ENCODE results near the gene ADAMTS17. TPM values are rescaled to one million over a fixed set of nuclear protein-coding genes. Genes with fewer than 3 reads are reported as not detected.

The ADAMTS17 gene
- total and polyA plus RNA-seq, 4 experiments from 2014 or later = 2.1 to 6.2 (median 4.8) TPM

DNA sequence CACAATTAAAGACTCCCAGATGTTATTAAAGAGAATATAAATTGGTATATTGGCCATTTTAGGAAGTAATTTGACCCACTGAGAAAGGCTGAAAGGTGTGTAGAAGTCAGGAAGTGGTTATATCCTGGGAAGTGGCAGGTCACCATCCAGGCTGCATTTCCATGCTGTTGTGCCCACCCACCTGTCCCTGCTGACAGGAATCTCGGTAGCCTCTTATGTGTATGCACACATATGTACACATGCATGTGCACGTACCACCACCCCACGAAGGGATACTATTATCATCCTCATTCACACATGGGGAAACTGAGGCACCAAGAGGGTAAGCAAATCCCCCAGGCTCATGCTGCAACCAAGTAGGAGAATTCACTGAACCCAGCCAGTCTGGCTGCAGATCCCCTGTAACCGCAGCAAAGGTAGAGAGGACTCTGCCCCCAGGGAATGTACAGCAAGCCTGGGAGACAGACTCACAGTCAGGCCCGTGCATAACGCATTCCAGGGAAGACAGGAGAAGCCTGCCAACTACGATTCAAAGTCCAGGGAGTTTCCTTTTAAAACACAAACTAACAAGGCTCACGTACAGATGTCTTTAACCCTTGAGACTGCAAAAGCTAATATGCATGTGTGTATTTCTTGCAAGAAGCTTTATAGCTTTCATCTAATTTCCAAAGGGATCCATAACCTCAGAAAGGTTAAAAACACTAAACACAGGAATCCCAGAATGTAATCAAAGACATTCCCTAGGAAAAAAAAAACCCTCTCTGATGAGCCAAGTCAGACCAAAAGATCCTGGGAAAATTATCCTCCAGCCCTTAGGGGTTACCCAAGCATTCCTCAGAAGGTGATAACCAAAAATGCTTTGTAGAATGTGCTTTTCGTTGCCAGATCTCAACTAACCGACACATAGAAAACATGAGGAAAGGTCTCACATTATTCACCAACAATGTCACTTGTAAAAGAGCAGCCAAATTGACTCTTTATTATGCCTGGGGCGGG is 129.6 kb downstream of the ADAMTS17 start:
- POLR2A ChIA-PET (ENCODE audit: partially characterized antibody) = no interaction called here
- no peaks in the 10 kb centered on the region for H3K27me3 Mint-ChIP-seq

DNA sequence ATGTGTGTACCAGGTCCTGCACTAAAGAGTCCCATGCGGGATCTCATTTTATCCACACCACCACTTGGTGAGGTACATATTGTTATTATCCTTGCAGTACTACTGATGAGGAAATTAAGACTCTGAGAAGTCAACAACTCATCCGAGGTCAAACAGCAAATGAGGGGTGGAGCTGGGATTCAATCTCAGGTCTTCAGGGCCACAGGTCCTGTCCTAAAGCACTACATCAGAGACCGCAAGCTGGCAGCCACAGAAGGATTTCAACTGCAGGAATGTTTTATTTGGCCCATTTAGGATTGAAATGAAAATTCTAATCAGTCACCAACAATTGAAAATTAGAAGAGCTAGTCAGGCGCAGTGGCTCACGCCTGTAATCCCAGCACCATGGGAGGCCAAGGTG is 131.4 kb downstream of the ADAMTS17 start:
- intact Hi-C loops (cut with micrococcal nuclease) = no loop called here
- no peaks in the 10 kb centered on the region for H3K27me3 ChIP-seq (ENCODE audit: insufficient read depth, low read length)
- Mint-ChIP-seq H3K27ac (no peak overlapping the region), H3K4me1 (peaks cover 0 to 2% (median 0%) of the 10 kb centered on the region in 4 donors), H3K4me3 (no peak overlapping the region), H3K9me3 (no peaks in the 10 kb centered on the region), H3K27me3 (no peaks in the 10 kb centered on the region), H3K36me3 (peaks cover 0 to 13% of the 10 kb centered on the region in 2 donors)
- DNase-seq = no peak
- no peak overlapping the region for H3K4me3 ChIP-seq (ENCODE audit: low read length in 2 of 2)
- no peaks in the 10 kb centered on the region for H3K9me3 ChIP-seq (ENCODE audit: control insufficient read depth in 1 of 2, low read length in 2 of 2)
- H3K36me3 ChIP-seq (ENCODE audit: insufficient read depth, low read length) = no peaks in the 10 kb centered on the region
- H3K27ac ChIP-seq (ENCODE audit: low read depth, low read length) = no peak overlapping the region
- ChIA-PET CTCF (ENCODE audit: partially characterized antibody) (no interaction called here), POLR2A (ENCODE audit: partially characterized antibody) (no interaction called here)
- H3K4me1 ChIP-seq (ENCODE audit: insufficient read depth, low read length) = no peaks in the 10 kb centered on the region

More for the DNA sequence above, 129.6 kb downstream of the ADAMTS17 start:
- H3K4me1 Mint-ChIP-seq = peaks cover 0 to 2% (median 0%) of the 10 kb centered on the region in 4 donors
- no peak for DNase-seq
- intact Hi-C loops (cut with micrococcal nuclease) = no loop called here
- H3K36me3 Mint-ChIP-seq = peaks cover 0 to 6% of the 10 kb centered on the region in 2 donors
- Histone ChIP-seq H3K9me3 (ENCODE audit: control insufficient read depth in 1 of 2, low read length in 2 of 2) (no peaks in the 10 kb centered on the region), H3K36me3 (ENCODE audit: insufficient read depth, low read length) (no peaks in the 10 kb centered on the region), H3K27me3 (ENCODE audit: insufficient read depth, low read length) (no peaks in the 10 kb centered on the region), H3K4me1 (ENCODE audit: insufficient read depth, low read length) (no peaks in the 10 kb centered on the region), H3K27ac (ENCODE audit: low read depth, low read length) (no peak overlapping the region), H3K4me3 (ENCODE audit: low read length in 2 of 2) (no peak overlapping the region)
- H3K27ac Mint-ChIP-seq = no peak overlapping the region
- no peak overlapping the region for H3K4me3 Mint-ChIP-seq
- no peaks in the 10 kb centered on the region for H3K9me3 Mint-ChIP-seq
- CTCF ChIA-PET (ENCODE audit: partially characterized antibody) = interaction anchor here (0.9 kb wide), 1 partner anchor 283 kb away, joined by 3 read pairs; no protein-coding TSS in a partner anchor

DNA sequence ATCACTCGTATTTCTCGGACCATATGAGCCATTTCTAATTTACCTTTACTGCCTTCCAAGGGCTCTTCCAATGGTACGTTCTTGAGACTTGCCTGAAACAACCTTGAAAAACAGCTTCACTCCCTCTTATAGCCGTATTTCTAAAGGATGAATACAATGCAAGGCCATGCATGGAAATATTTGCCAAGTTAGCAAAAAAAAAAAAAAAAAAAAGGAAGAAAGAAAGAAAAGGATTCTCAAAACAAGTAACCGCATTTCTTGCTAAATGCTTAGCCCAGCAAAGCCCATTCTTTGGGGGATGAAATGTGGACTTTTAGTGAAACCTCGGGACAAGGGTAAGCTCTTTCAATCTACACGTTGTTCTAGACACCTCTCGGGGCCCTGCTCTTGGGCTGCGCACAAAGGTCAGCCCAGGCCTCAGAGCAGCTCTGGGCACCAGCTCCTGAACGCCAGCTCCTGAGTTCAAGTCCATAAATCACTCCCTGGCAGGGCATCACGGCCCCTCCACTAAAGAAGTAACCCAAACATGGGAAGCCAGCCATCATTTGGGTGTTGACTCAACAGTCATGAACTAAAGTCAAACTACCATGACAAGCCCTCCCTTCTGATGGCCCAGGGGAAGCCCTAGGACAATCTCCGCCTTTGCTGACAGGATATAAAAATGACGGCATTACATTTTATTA is 132.7 kb downstream of the ADAMTS17 start:
- peaks cover 0 to 2% (median under 1%) of the 10 kb centered on the region in 4 donors for H3K4me1 Mint-ChIP-seq
- H3K36me3 ChIP-seq (ENCODE audit: insufficient read depth, low read length) = no peaks in the 10 kb centered on the region
- no peaks in the 10 kb centered on the region for H3K27me3 ChIP-seq (ENCODE audit: insufficient read depth, low read length)
- no peak overlapping the region for H3K4me3 ChIP-seq (ENCODE audit: low read length in 2 of 2)
- no peak for DNase-seq
- H3K36me3 Mint-ChIP-seq = peaks cover 6 to 26% of the 10 kb centered on the region in 2 donors
- no peaks in the 10 kb centered on the region for H3K9me3 ChIP-seq (ENCODE audit: control insufficient read depth in 1 of 2, low read length in 2 of 2)
- H3K9me3 Mint-ChIP-seq = peaks cover 0 to 2% (median 0%) of the 10 kb centered on the region in 8 donors
- H3K27ac ChIP-seq (ENCODE audit: low read depth, low read length) = no peak overlapping the region
- no peaks in the 10 kb centered on the region for H3K4me1 ChIP-seq (ENCODE audit: insufficient read depth, low read length)
- POLR2A ChIA-PET (ENCODE audit: partially characterized antibody) = no interaction called here
- H3K27ac Mint-ChIP-seq = no peak overlapping the region
- intact Hi-C loops (cut with micrococcal nuclease) = no loop called here
- CTCF ChIA-PET (ENCODE audit: partially characterized antibody) = no interaction called here
- H3K4me3 Mint-ChIP-seq = no peak overlapping the region
- no peaks in the 10 kb centered on the region for H3K27me3 Mint-ChIP-seq

DNA sequence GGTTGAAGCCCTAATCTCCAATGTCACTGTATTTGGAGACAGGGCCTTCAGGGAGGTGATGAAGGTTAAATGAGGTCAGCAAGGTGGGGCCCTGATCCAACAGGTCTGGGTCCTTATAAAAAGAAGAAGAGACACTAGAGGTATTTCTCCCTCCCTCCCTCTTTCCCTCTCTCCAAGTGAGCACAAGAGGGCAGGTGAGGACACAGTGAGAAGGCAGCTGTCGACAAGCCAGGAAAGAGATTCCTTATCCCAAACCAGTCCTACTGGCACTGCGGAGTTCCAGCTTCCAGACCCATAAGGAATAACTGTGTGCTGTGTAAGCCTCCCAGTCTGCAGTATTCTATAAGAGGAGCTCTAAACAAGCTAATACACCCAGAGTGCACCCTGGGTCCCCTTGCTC is 134.7 kb downstream of the ADAMTS17 start:
- CTCF ChIA-PET (ENCODE audit: partially characterized antibody) = no interaction called here
- Histone ChIP-seq H3K27me3 (ENCODE audit: insufficient read depth, low read length) (no peaks in the 10 kb centered on the region), H3K9me3 (ENCODE audit: control insufficient read depth in 1 of 2, low read length in 2 of 2) (no peaks in the 10 kb centered on the region), H3K4me3 (ENCODE audit: low read length in 2 of 2) (no peak overlapping the region), H3K4me1 (ENCODE audit: insufficient read depth, low read length) (peaks cover 3% of the 10 kb centered on the region), H3K27ac (ENCODE audit: low read depth, low read length) (no peak overlapping the region), H3K36me3 (ENCODE audit: insufficient read depth, low read length) (no peaks in the 10 kb centered on the region)
- intact Hi-C loops (cut with micrococcal nuclease) = no loop called here
- Mint-ChIP-seq H3K4me1 (peaks cover 3 to 9% (median 5%) of the 10 kb centered on the region in 4 donors), H3K36me3 (peaks cover 6 to 27% of the 10 kb centered on the region in 2 donors), H3K27me3 (no peaks in the 10 kb centered on the region), H3K27ac (no peak overlapping the region), H3K4me3 (no peak overlapping the region), H3K9me3 (peaks cover 0 to 2% (median 0%) of the 10 kb centered on the region in 8 donors)
- POLR2A ChIA-PET (ENCODE audit: partially characterized antibody) = no interaction called here
- DNase-seq = no peak

DNA sequence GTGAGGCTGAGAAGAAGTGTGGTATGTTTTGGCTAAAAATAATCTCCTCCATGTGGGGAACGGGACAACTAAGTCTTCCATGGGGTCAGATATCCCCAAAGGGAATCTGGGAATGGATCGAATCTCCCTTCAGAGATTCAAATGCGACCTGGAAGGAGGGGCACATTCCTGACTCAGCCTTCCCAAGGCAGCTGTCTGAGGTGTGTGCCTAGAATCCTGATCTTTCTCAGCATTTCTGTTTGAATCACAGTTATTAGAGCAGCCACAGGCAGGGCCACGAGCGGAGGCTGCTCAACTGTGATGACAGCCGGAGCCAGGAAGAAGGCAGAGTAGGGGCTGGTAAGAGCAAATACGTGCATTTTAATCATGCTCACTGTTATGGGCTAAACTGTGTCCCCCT is 135.1 kb downstream of the ADAMTS17 start:
- ChIA-PET POLR2A (ENCODE audit: partially characterized antibody) (no interaction called here), CTCF (ENCODE audit: partially characterized antibody) (no interaction called here)
- no peak for DNase-seq
- Mint-ChIP-seq H3K9me3 (peaks cover 0 to 2% (median 0%) of the 10 kb centered on the region in 8 donors), H3K27ac (no peak overlapping the region), H3K27me3 (no peaks in the 10 kb centered on the region), H3K36me3 (peaks cover 6 to 27% of the 10 kb centered on the region in 2 donors), H3K4me1 (peaks cover 7 to 13% (median 9%) of the 10 kb centered on the region in 4 donors), H3K4me3 (no peak overlapping the region)
- Histone ChIP-seq H3K36me3 (ENCODE audit: insufficient read depth, low read length) (no peaks in the 10 kb centered on the region), H3K4me1 (ENCODE audit: insufficient read depth, low read length) (peaks cover 7% of the 10 kb centered on the region), H3K27ac (ENCODE audit: low read depth, low read length) (no peak overlapping the region), H3K9me3 (ENCODE audit: control insufficient read depth in 1 of 2, low read length in 2 of 2) (no peaks in the 10 kb centered on the region), H3K27me3 (ENCODE audit: insufficient read depth, low read length) (no peaks in the 10 kb centered on the region), H3K4me3 (ENCODE audit: low read length in 2 of 2) (no peak overlapping the region)
- intact Hi-C loops (cut with micrococcal nuclease) = no loop called here

DNA sequence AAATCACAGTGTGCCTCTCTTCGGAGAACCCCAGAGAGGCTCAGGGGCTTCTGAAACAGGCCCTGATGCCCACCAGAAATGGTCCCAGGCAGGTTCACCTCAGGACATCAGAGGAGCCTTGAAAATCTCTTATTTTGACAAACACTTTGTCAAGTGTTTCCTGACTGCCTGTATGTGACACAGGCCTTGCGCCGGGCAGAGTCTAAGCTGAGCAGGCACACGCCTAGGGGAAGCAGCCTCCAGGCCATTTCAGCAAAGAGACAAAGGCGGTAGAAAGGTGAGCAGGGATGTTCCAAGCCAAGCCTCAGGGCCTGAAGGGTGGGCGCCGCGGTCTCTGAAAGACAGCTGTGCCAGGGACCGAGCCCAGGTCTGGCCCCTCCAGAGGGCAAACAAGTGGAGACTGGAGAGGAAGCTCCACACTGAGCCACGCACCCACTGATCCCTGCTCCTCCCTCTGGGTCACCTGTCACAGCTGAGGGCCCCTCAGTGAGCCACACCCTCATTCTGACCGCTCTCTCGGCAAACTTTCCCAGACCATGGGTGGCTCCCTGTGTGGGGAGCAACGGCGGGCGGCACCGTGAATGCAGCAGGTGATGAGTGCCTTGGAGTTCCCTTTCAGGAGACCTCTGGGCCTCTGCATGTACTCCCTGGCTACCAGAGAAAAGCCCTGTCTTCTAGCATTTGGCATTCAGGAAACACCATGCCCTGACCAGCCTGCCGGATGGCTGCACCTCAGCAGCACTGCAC is 136.1 kb downstream of the ADAMTS17 start:
- ChIA-PET CTCF (ENCODE audit: partially characterized antibody) (no interaction called here), POLR2A (ENCODE audit: partially characterized antibody) (no interaction called here)
- peaks cover 0 to 2% (median 0%) of the 10 kb centered on the region in 8 donors for H3K9me3 Mint-ChIP-seq
- H3K4me3 ChIP-seq (ENCODE audit: low read length in 2 of 2) = no peak overlapping the region
- no peaks in the 10 kb centered on the region for H3K36me3 ChIP-seq (ENCODE audit: insufficient read depth, low read length)
- peaks cover 15% of the 10 kb centered on the region for H3K4me1 ChIP-seq (ENCODE audit: insufficient read depth, low read length)
- H3K27ac ChIP-seq (ENCODE audit: low read depth, low read length) = no peak overlapping the region
- H3K9me3 ChIP-seq (ENCODE audit: control insufficient read depth in 1 of 2, low read length in 2 of 2) = no peaks in the 10 kb centered on the region
- H3K27me3 ChIP-seq (ENCODE audit: insufficient read depth, low read length) = no peaks in the 10 kb centered on the region
- no peak overlapping the region for H3K4me3 Mint-ChIP-seq
- no peak for DNase-seq
- peaks cover 7 to 30% of the 10 kb centered on the region in 2 donors for H3K36me3 Mint-ChIP-seq
- H3K27me3 Mint-ChIP-seq = no peaks in the 10 kb centered on the region
- peaks cover 10 to 21% (median 15%) of the 10 kb centered on the region in 4 donors for H3K4me1 Mint-ChIP-seq
- H3K27ac Mint-ChIP-seq = peak overlapping the region in 1 of 7 donors; percentile 66
- intact Hi-C loops (cut with micrococcal nuclease) = no loop called here

DNA sequence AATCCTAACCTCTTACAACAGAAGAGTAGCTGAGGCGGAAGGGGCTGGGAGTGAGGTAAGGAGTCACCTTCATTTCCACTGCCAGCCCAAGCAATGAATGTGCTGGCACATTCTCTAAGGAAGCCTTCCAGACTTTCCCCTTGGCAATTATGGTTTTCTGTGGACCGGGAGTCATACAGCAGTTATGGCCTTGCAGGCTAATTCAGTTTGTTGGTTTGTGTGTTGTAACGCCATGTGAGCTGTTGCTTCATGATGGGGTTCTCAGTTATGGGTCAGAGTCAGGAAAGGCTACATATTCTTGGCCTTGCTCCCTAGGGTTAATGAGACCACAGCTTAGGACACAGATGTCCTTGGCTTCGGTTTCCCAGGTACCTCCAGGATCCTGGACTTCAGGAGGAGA is 137.0 kb downstream of the ADAMTS17 start:
- H3K36me3 Mint-ChIP-seq = peaks cover 7 to 30% of the 10 kb centered on the region in 2 donors
- Histone ChIP-seq H3K9me3 (ENCODE audit: control insufficient read depth in 1 of 2, low read length in 2 of 2) (no peaks in the 10 kb centered on the region), H3K27me3 (ENCODE audit: insufficient read depth, low read length) (no peaks in the 10 kb centered on the region), H3K4me3 (ENCODE audit: low read length in 2 of 2) (no peak overlapping the region), H3K4me1 (ENCODE audit: insufficient read depth, low read length) (peaks cover 15% of the 10 kb centered on the region), H3K27ac (ENCODE audit: low read depth, low read length) (no peak overlapping the region), H3K36me3 (ENCODE audit: insufficient read depth, low read length) (no peaks in the 10 kb centered on the region)
- intact Hi-C loops (cut with micrococcal nuclease) = no loop called here
- no peak for DNase-seq
- no peak overlapping the region for H3K27ac Mint-ChIP-seq
- H3K9me3 Mint-ChIP-seq = peaks cover 0 to 2% (median 0%) of the 10 kb centered on the region in 8 donors
- H3K27me3 Mint-ChIP-seq = no peaks in the 10 kb centered on the region
- CTCF ChIA-PET (ENCODE audit: partially characterized antibody) = no interaction called here
- H3K4me1 Mint-ChIP-seq = peaks cover 10 to 21% (median 17%) of the 10 kb centered on the region in 4 donors
- POLR2A ChIA-PET (ENCODE audit: partially characterized antibody) = no interaction called here
- H3K4me3 Mint-ChIP-seq = no peak overlapping the region

Measured in CD4-positive, alpha-beta memory T cell (primary cell).